Stimulated activated CD8-positive, alpha-beta memory T cell treated with anti-CD3 and anti-CD28 coated beads, Interleukin-4, amount 100 ng/mL, for 1 hour (primary cell): ENCODE data around the gene ECT2.
"Not testable (repeated sequence)": the region's sequence is repeated elsewhere in the genome, so short reads cannot be mapped to it uniquely, and the experiment has no call there.

Experiments used
- DNase-seq, 2 donors: peaks; one replicate each; pipeline ENCODE4 v3.0.0-alpha.2; 2020; ENCODE audit warnings: low read depth in 2 of 2, low spot score in 1 of 2

Gene ECT2

GRCh38 chr3:172804323-172804722, 53.8 kb downstream of the ECT2 start:
- DNase-seq = no peak

- no peak for DNase-seq
Observed at GRCh38 chr3:172808969-172809546, 58.5 kb downstream of the ECT2 start.

- DNase-seq = no peak
Observed at GRCh38 chr3:172811099-172811498, 60.6 kb downstream of the ECT2 start.

- DNase-seq = no peak
Observed at GRCh38 chr3:172813462-172813861, 62.9 kb downstream of the ECT2 start.

GRCh38 chr3:172814738-172815137, 64.2 kb downstream of the ECT2 start:
- no peak for DNase-seq

DNA sequence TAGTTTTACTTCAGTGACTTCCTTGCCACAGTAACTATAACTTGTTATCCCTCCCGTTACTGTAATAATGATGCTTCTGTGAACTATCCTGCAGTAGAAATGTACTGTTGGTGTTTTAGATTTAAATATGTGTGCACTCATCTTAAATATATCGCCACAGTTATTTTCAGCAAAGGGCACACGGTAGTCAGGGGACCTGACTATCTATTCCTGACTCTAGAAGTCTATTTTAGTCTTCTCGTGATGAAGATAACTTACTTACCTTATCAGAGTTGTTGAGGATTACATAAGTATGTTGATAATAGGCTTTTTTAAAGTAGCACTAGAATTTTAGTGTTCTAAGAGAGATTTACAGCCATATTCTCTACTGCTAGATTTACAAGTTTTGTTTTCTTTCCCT, 65.3 kb downstream of the ECT2 start:
- DNase-seq = no peak

- DNase-seq = no peak
Observed at GRCh38 chr3:172816281-172816680, 65.8 kb downstream of the ECT2 start.

- no peak for DNase-seq
Observed at GRCh38 chr3:172816968-172817367, 66.4 kb downstream of the ECT2 start.

- no peak for DNase-seq
Observed at GRCh38 chr3:172820492-172820891, 70.0 kb downstream of the ECT2 start.

DNA sequence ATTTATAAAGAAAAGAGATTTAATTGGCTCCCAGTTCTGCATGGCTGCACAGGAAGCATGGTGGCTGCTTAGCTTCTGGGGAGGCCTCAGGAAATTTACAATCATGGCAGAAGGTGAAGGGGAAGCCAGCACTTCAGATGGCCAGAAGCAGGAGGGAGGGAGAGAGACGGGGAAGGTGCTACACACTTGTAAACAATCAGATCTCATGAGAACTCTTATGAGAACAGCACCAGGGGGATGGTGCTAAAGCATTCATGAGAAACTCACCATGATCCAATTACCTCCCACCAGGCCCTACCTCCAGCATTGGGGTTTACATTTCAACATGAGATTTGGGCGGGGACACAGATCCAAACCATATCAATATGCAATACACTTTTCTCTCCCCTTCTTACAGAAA, 73.7 kb downstream of the ECT2 start:
- DNase-seq = no peak

GRCh38 chr3:172827231-172827630, 76.7 kb downstream of the ECT2 start:
- DNase-seq = not testable (repeated sequence)

DNA sequence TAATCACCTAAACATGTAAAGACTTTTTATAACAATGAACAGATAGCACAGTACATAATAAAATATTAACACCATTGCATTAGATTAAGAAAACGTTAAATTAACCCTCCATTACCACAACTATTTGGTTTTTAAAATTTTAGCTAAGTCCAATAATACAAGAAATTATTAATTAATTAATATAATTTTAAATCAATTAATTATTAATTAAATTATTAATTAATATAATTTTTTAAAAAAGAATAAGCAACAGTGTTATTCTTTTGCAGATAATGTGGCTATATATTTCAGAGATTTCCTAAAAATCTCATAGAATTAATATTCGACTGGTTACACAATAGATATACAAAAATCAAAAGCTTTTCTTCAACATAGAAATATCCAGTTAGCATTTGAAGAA, 82.5 kb downstream of the ECT2 start:
- DNase-seq = no peak

DNA sequence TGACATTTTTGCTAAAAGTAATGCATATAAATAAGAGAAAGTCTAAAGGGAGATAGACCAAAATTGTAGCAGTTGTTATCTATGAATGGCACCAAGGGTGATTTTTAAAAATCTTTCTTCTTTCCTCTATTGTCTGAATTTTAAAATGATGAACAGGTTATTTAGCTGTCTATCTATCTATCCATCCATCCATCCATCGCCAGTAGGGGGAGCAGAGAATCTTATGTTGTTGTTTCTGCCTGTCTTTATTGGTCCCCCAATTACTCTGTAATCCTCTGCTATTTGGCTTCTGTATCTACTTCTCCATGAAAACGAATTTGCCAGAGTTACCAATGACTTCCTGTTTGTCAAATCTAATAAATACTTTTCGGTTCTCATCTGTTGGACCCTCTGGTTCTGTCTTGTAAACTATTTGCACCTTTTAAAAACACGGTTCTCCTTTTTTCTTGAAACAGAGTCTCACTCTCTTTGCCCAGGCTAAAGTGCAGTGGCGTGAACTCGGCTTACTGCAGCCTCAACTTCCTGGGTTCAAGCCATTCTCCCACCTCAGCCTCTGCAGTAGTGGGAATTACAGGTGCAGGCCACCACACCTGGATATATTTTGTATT, 86.0 kb downstream of the ECT2 start:
- DNase-seq = no peak

- DNase-seq = no peak
Observed at GRCh38 chr3:172839679-172840078, 89.2 kb downstream of the ECT2 start.

- no peak for DNase-seq
Observed at GRCh38 chr3:172840463-172840862, 89.9 kb downstream of the ECT2 start.

- no peak for DNase-seq
Observed at GRCh38 chr3:172840913-172841312, 90.4 kb downstream of the ECT2 start.

- no peak for DNase-seq
Observed at GRCh38 chr3:172844428-172844827, 93.9 kb downstream of the ECT2 start.

DNA sequence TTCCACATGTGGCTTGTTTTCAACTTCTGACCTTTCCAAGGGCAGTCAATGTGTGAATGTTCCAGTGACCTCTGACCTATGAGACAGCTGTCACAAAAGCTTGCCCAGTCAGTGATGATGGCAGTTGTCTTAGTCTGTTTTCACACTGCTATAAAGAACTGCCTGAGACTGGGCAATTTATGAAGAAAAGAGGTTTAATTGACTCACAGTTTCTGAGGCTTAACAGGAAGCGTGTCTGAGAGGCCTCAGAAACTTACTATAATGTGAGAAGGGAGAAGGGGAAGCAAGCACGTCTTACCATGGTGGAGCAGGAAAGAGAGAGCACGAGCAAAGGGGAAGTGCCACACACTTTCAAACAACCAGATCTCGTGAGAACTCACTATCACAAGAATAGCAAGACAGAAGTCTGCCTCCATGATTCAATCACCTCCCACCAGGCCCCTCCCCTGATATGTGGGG, 95.6 kb downstream of the ECT2 start:
- DNase-seq = no peak

DNA sequence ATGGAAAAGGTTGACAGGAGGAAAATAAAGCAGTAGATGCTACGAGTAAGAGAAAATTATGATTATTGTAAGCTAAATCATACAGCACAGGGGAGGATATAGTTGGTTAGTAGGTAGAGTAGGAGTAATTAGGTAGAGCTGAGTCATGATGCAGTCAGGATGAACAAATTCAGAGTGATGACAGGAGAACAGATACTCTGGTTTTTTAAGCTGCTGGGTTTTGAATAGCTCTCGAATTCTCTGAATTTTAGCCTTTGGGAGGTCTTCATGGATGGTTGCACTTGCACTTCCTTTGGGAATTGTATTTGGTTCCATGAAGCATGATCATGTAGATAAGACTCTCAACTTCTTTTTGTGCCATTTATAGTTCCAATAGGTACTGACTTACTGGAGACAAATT, 96.2 kb downstream of the ECT2 start:
- no peak for DNase-seq

- DNase-seq = no peak
Observed at GRCh38 chr3:172847292-172847691, 96.8 kb downstream of the ECT2 start.

DNA sequence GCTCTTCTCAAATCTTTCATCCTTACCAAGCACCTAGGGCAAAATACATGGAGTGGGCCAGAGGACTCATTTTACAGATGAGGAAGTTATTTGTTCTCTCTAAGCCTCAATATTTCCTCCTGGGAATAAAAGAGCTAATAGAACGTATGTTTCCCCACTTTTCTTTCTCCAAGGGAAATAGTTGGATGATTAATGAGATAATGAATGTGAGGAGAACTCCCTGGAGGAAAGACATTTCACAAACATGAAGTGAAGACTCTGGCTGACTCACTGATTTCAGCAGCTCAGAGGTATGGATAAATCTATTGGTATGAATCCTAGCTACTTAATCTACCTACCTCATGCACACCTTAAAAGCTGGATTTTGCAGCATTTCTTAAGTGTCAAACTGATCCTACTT, 98.4 kb downstream of the ECT2 start:
- DNase-seq = no peak

- no peak for DNase-seq
Observed at GRCh38 chr3:172853005-172853404, 102.5 kb downstream of the ECT2 start.

DNA sequence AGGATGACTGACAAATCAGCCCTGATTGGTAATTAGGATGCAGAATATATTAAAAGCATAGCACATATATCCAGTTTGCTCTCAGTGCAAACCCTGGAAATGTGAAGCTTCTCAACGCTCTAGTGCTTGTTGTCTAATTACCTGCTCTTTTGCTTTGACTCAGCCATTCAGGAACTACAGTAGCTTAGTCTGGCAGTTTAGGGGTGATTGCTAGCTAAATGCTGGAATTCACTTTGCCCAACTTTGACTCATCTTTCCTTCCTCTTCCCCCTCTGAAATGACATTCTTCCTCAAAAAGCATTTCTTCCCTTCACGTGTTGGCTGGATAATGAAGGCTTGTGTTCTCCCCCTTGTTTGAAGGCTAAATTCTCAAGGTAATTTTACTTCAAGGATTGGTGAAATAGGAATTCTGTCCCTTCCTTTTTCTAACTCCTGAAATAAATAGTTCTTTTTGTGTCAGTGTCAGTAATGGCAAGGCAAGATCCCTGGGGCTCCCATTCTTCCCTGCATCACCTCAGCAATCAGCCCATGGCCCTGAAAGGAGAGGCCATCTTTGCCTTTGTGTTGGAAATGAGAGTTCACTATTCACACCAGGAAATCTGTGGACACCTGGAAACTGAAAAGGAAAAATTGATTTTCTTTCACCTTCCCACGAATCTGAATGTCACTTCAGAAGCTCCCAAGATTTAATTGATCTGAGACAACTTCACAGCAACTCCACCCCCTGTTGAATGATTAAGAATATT, 103.6 kb downstream of the ECT2 start:
- no peak for DNase-seq
